Measurements from ENCODE around the gene RFX8.

DNA sequence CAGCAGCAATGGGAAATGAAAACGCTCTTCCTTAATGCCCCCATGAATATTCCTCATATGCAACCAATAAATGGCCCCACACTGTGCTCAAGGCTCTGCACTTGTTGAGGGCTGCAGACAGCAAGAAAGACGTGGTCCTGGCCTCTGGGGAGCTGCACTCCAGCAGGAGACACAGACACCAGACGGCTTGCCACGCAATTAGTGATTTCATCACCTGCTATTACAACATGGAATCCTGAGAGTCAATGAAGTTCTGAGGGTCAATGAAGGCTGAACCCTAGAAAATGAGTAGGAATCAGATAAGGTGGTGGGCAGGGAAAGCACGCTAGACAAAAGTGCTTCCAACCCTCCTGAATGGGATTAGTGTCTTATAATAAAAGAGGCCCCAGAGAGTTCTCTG lies 106.5 kb downstream of the RFX8 start:
- TF ChIP-seq, protein P1, sequence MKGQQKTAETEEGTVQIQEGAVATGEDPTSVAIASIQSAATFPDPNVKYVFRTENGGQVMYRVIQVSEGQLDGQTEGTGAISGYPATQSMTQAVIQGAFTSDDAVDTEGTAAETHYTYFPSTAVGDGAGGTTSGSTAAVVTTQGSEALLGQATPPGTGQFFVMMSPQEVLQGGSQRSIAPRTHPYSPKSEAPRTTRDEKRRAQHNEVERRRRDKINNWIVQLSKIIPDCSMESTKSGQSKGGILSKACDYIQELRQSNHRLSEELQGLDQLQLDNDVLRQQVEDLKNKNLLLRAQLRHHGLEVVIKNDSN (CRISPR knock-in tag; IDR thresholded peaks at IDR 0.05), result no peak
- TF ChIP-seq CREB3L1 (IDR thresholded peaks at IDR 0.05; ENCODE audit: borderline replicate concordance, low read depth) (no peak), NFRKB (IDR thresholded peaks at IDR 0.05; ENCODE audit: low read depth) (no peak), POLR2AphosphoS5 (IDR thresholded peaks at IDR 0.05; ENCODE audit: control insufficient read depth, insufficient read depth, low read depth, low read length) (no peak), PCBP1 (IDR thresholded peaks at IDR 0.05; ENCODE audit: low read depth, low read length, poor library complexity, severe bottlenecking) (no peak), ESRRA (IDR thresholded peaks at IDR 0.05; ENCODE audit: borderline replicate concordance, low read depth) (no peak), NR4A1 (CRISPR knock-in tag; IDR thresholded peaks at IDR 0.05) (no peak), NR4A1 (tag; IDR thresholded peaks at IDR 0.05) (no peak), SMARCB1 (IDR thresholded peaks at IDR 0.05; ENCODE audit: insufficient read length, low read depth) (no peak)

Measured in K562 (cell line).